Left lung (tissue), 10 donors: ENCODE results near the gene PPFIA2. TPM values are rescaled to one million over a fixed set of nuclear protein-coding genes. Genes with fewer than 3 reads are reported as not detected.
A peak's percentile ranks its signal among the peaks of the same experiment; 100 is the strongest.

Experiments used
- ATAC-seq: fragments of 200-7000 bp; cut with Tn5 transposase; one replicate; pipeline ENCODE4 v1.9.1; 2020; ENCODE audit warnings: moderate library complexity
- DNase-seq, 4 donors: peaks; one replicate each; pipeline ENCODE4 v3.0.0-alpha.2; 2013 to 2020
- H3K27ac ChIP-seq, 2 donors: fragments of 200-600 bp; sonication (generic) in 1 of 2; one replicate each; pipeline versions ENCODE4 v1.5.0 to v1.8.0; 2020 to 2021
- H3K27me3 ChIP-seq, 2 donors: fragments of 200-600 bp; sonication (generic) in 1 of 2; one replicate each; pipeline versions ENCODE4 v1.5.0 to v1.8.0; 2020 to 2021
- H3K36me3 ChIP-seq, 2 donors: fragments of 200-600 bp; sonication (generic) in 1 of 2; one replicate each; pipeline versions ENCODE4 v1.5.0 to v1.8.0; 2020 to 2021
- H3K4me1 ChIP-seq, 2 donors: fragments of 200-600 bp; one replicate each; pipeline ENCODE4 v1.8.0; 2021
- H3K4me3 ChIP-seq, 2 donors: fragments of 200-600 bp; sonication (generic) in 1 of 2; one replicate each; pipeline versions ENCODE4 v1.5.0 to v1.8.0; 2020 to 2021; ENCODE audit warnings: mild to moderate bottlenecking in 1 of 2
- H3K9me3 ChIP-seq, 2 donors: fragments of 200-600 bp; sonication (generic) in 1 of 2; one replicate each; pipeline versions ENCODE4 v1.5.0 to v1.8.0; 2020 to 2021
- CTCF ChIP-seq, 2 donors: fragments of 200-600 bp; sonication (generic) in 1 of 2; IDR thresholded peaks; one replicate each; pipeline versions ENCODE4 v1.5.0 to v1.8.0; 2021; ENCODE audit warnings: antibody characterized with exemption in 2 of 2
- intact Hi-C, 2 donors: fragments of 100-400 bp; cut with DNase I; formaldehyde crosslinking; loops; one replicate each; pipeline versions ENCODE4 v1.11.2 to v1.14.2; 2022
- polyA plus RNA-seq, 6 donors: library from polyadenylated mRNA; unstranded; fragments of 120-200 nt; gene quantifications; one replicate each; pipeline ENCODE4 v1.2.1, GENCODE V29; 2013; ENCODE audit not compliant: insufficient read length in 6 of 6
- total RNA-seq, 2 donors: library from RNA; stranded (reverse); fragmentation: NEBNext Ultra II Directional; extraction: Animal tissue kit (Norgen Biotek cat#: 25700); gene quantifications; one replicate each; pipeline ENCODE4 v1.2.1, GENCODE V29; 2021
- donor health status: DM: no; HTN: yes; CAD: no.
- donor health status: DM: no; HTN: no; CAD: no.

Gene PPFIA2
- total and polyA plus RNA-seq, 8 donors = 1.1 to 3.5 (median 1.9) TPM

- TF ChIP-seq CTCF (IDR thresholded peaks at IDR 0.05) = no peak
- H3K27ac ChIP-seq = no peak overlapping the region
Measured at GRCh38 chr12:81718616-81719015, 40.5 kb downstream of the PPFIA2 start.

DNA sequence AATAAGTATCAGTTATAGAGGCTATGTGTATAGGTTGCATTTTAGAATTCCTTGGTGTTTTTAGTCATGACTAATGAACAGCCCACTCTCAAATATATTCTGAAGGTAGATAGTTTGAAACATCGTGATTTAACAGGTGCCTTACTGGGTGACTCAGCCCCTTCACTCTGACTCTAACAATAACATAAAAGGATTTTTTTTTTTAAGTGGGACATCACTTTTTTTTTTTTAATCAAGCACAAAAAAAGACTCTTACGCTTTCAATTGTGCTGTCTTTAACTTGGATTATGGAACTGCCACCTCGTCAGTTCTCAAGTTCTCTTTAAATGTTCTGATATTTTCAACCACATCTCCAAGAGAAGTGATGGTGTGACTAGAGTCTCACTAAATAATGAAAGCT is 46.6 kb downstream of the PPFIA2 start:
- H3K4me1 ChIP-seq = no peaks in the 10 kb centered on the region
- no peak overlapping the region for H3K27ac ChIP-seq
- no peaks in the 10 kb centered on the region for H3K27me3 ChIP-seq
- no peak for TF ChIP-seq CTCF (IDR thresholded peaks at IDR 0.05)
- intact Hi-C loops = no loop called here
- no peaks in the 10 kb centered on the region for H3K9me3 ChIP-seq
- ATAC-seq (no peak), DNase-seq (no peak)
- no peak overlapping the region for H3K4me3 ChIP-seq
- H3K36me3 ChIP-seq = no peaks in the 10 kb centered on the region

More at GRCh38 chr12:81718616-81719015, 40.5 kb downstream of the PPFIA2 start:
- Histone ChIP-seq H3K27me3 (no peaks in the 10 kb centered on the region), H3K36me3 (no peaks in the 10 kb centered on the region), H3K4me1 (no peaks in the 10 kb centered on the region), H3K9me3 (no peaks in the 10 kb centered on the region), H3K4me3 (no peak overlapping the region)
- ATAC-seq (no peak), DNase-seq (peak in 2 of 4 donors; percentile 46 to 64)
- intact Hi-C loops = no loop called here

DNA sequence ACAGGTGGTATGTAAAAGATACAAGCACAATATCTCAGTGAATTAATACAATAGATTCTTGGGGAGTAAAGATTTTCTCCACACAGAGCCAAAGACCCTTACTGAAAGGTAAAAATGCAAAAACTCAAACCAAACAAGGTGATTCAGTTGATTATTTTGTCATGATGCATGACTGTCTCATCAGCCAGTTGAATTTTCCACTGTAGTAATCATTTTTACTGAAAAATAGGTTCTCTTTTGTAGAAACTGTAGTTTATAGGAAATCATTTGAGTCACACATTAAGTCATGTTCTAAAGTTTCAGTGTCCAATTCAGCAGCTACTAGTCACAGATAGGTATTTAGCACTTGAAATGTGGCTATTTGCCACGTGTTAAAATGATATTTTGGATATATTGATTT is 53.6 kb downstream of the PPFIA2 start:
- no peaks in the 10 kb centered on the region for H3K4me1 ChIP-seq
- ATAC-seq = no peak

GRCh38 chr12:81699551-81699950 is 59.6 kb downstream of the PPFIA2 start:
- no peak for TF ChIP-seq CTCF (IDR thresholded peaks at IDR 0.05)
- intact Hi-C loops = no loop called here
- Histone ChIP-seq H3K4me3 (no peak overlapping the region), H3K27ac (no peak overlapping the region), H3K27me3 (no peaks in the 10 kb centered on the region), H3K4me1 (no peaks in the 10 kb centered on the region), H3K9me3 (no peaks in the 10 kb centered on the region), H3K36me3 (no peaks in the 10 kb centered on the region)
- ATAC-seq = no peak
- no peak for DNase-seq

More for the DNA sequence above, 53.6 kb downstream of the PPFIA2 start:
- peaks cover 0 to 7% of the 10 kb centered on the region in 2 donors for H3K9me3 ChIP-seq
- no peaks in the 10 kb centered on the region for H3K27me3 ChIP-seq
- no peak for TF ChIP-seq CTCF (IDR thresholded peaks at IDR 0.05)
- no peak overlapping the region for H3K4me3 ChIP-seq
- H3K36me3 ChIP-seq = no peaks in the 10 kb centered on the region
- no peak overlapping the region for H3K27ac ChIP-seq
- DNase-seq = no peak
- intact Hi-C loops = no loop called here

DNA sequence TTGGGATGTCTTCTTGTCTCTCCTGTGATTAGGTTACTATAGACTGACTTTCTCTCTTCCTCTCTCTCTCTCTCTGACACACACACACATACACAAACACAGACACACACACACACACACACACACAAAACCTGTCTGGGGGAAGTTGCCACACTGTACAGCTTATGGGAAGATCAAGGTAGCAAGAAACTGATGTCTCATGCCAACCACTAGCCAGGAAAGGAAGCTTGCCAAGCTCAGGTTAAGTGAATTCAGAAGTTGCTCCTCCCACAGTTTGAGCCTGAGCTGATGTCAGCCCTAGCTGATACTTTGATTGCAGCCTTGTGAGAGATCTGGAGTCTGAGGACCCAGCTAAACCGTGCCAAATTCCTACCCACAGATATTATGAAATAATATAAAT is 67.1 kb downstream of the PPFIA2 start:
- ATAC-seq = peak; percentile 64
- no peak overlapping the region for H3K4me3 ChIP-seq
- no peaks in the 10 kb centered on the region for H3K4me1 ChIP-seq
- no peak for TF ChIP-seq CTCF (IDR thresholded peaks at IDR 0.05)
- DNase-seq = no peak
- H3K36me3 ChIP-seq = no peaks in the 10 kb centered on the region
- intact Hi-C loops = no loop called here
- no peaks in the 10 kb centered on the region for H3K27me3 ChIP-seq
- no peaks in the 10 kb centered on the region for H3K9me3 ChIP-seq
- no peak overlapping the region for H3K27ac ChIP-seq
